Keratinocyte (primary cell): ENCODE results near the gene MRPS12. TPM values are rescaled to one million over a fixed set of nuclear protein-coding genes. Genes with fewer than 3 reads are reported as not detected.

Experiments used
- DNase-seq: peaks from one replicate; pipeline ENCODE4 v3.0.0-alpha.2; 2011; ENCODE audit warnings: low read depth, missing footprints, low spot score
- FAIRE-seq: peaks from 2 replicates; lab custom pipeline; 2011; peaks lifted over from hg19 to GRCh38; lab: Jason Lieb, UNC
- H2AFZ ChIP-seq: 2 replicates; pipeline ENCODE4 v1.6.0; 2012; ENCODE audit warnings: low read length, control low read depth, inconsistent platforms; ENCODE audit not compliant: control insufficient read depth
- H3K27ac ChIP-seq: 2 replicates; pipeline ENCODE4 v1.5.1; 2011; ENCODE audit warnings: low read length; ENCODE audit not compliant: control insufficient read depth, insufficient read depth
- H3K27me3 ChIP-seq: 3 replicates; pipeline ENCODE4 v1.6.0; 2011; ENCODE audit warnings: low read length; ENCODE audit not compliant: control insufficient read depth, insufficient read depth; ENCODE audit errors: extremely low read depth
- H3K36me3 ChIP-seq, 2 experiments: 2 replicates in 1 of 2; 3 replicates in 1 of 2; pipeline ENCODE4 v1.5.1; 2011; ENCODE audit warnings: low read length in 2 of 2, mild to moderate bottlenecking in 1 of 2; ENCODE audit not compliant: control insufficient read depth in 2 of 2, insufficient read depth in 2 of 2; ENCODE audit errors: extremely low read depth in 1 of 2
- H3K4me1 ChIP-seq: 3 replicates; pipeline ENCODE4 v1.5.1; 2011; ENCODE audit warnings: low read length; ENCODE audit not compliant: control insufficient read depth, insufficient read depth; ENCODE audit errors: extremely low read depth
- H3K4me2 ChIP-seq: 3 replicates; pipeline ENCODE4 v1.6.0; 2011; ENCODE audit warnings: low read depth, low read length; ENCODE audit not compliant: control insufficient read depth, insufficient read depth; ENCODE audit errors: extremely low read depth
- H3K4me3 ChIP-seq, 3 experiments: fragments of 200-600 bp in 1 of 3; sonication (generic) in 1 of 3; 2 replicates in 2 of 3; 3 replicates in 1 of 3; pipeline ENCODE4 v1.5.1; 2011 to 2016; ENCODE audit warnings: low read length in 3 of 3, mild to moderate bottlenecking in 3 of 3, control low read depth in 2 of 3, inconsistent platforms in 1 of 3, low read depth in 1 of 3, mixed read lengths in 1 of 3, mixed run types in 1 of 3, moderate library complexity in 1 of 3; ENCODE audit not compliant: control insufficient read depth in 2 of 3, insufficient read depth in 2 of 3; ENCODE audit errors: extremely low read depth in 1 of 3
- H3K79me2 ChIP-seq: 2 replicates; pipeline ENCODE4 v1.6.0; 2012; ENCODE audit warnings: low read length; ENCODE audit not compliant: control insufficient read depth, insufficient read depth
- H3K9ac ChIP-seq: 3 replicates; pipeline ENCODE4 v1.6.0; 2011; ENCODE audit warnings: low read length; ENCODE audit not compliant: control insufficient read depth, insufficient read depth; ENCODE audit errors: extremely low read depth
- H3K9me1 ChIP-seq: 3 replicates; pipeline ENCODE4 v1.6.0; 2011; ENCODE audit warnings: low read length; ENCODE audit not compliant: control insufficient read depth, insufficient read depth; ENCODE audit errors: extremely low read depth
- H3K9me3 ChIP-seq: 2 replicates; pipeline ENCODE4 v1.5.1; 2012; ENCODE audit warnings: low read depth, low read length; ENCODE audit not compliant: control insufficient read depth
- H4K20me1 ChIP-seq: 3 replicates; pipeline ENCODE4 v1.6.0; 2011; ENCODE audit warnings: low read length; ENCODE audit not compliant: control insufficient read depth, insufficient read depth; ENCODE audit errors: extremely low read depth
- CTCF ChIP-seq, 3 experiments: IDR thresholded peaks in 1 of 3; conservative IDR thresholded peaks in 1 of 3; optimal IDR thresholded peaks in 1 of 3; 2 replicates in 2 of 3; 3 replicates in 1 of 3; pipeline versions ENCODE3 to v1.5.1; 2011; ENCODE audit warnings: low read length in 3 of 3, mild to moderate bottlenecking in 3 of 3, moderate library complexity in 2 of 3, control low read depth in 1 of 3, inconsistent platforms in 1 of 3; ENCODE audit not compliant: insufficient read depth in 2 of 3; ENCODE audit errors: extremely low read depth in 1 of 3
- EZH2 ChIP-seq: IDR thresholded peaks from one replicate; pipeline ENCODE4 v1.6.1; 2012; ENCODE audit warnings: inconsistent platforms, mild to moderate bottlenecking, low read length, moderate library complexity
- dilution Hi-C: fragments of 300-500 bp; cut with MboI; formaldehyde crosslinking; loops from one replicate; pipeline ENCODE4 v1.7.0; 2020; ENCODE audit warnings: low sequenced_read_pairs; ENCODE audit not compliant: extremely low pct_ligation_motif_present
- polyA plus RNA-seq, 5 experiments: library from polyadenylated mRNA; depleted of rRNA in 3 of 5; stranded (reverse) in 3 of 5; stranded (forward) in 1 of 5; unstranded in 1 of 5; fragments of >200 nt; gene quantifications; 1 replicate in 1 of 5; 2 replicates in 3 of 5; 3 replicates in 1 of 5; pipeline versions ENCODE4 v1.2.1 to v1.2.3, GENCODE V29; 2011 to 2012; ENCODE audit warnings: missing spikeins in 2 of 5, low read depth in 1 of 5, low replicate concordance in 1 of 5

Gene MRPS12
- polyA plus RNA-seq, 1 donor (not counting 4 experiments of a cell fraction or from before 2014, with no cell fraction given) = 37.7 TPM

DNA sequence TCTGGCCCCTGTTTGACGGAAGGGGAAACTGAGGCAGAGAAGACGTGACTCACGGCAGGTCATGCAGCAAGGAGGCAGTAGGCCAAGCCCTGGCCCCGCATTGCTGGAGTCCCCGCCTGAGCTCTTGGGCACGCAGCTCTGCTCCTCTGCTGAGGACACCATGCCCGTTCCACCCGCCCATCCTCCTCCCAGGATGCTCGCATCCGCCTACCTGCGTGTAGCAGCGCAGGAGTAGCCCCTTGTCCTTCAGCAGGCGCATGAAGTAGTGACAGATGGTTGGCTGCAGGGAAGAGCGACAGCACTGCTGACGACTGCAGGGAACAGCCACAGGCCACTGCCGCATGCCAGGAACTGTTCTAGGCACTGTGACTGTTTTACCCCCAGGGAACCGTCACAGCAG is 41.9 kb upstream of the MRPS12 start:
- H3K4me3 ChIP-seq = no peak overlapping the region
- no peaks in the 10 kb centered on the region for H3K4me1 ChIP-seq
- no peaks in the 10 kb centered on the region for H3K79me2 ChIP-seq
- dilution Hi-C loops = no loop called here
- H3K9ac ChIP-seq = no peak overlapping the region
- no peaks in the 10 kb centered on the region for H3K27me3 ChIP-seq
- no peaks in the 10 kb centered on the region for H4K20me1 ChIP-seq
- H3K36me3 ChIP-seq = peaks cover 13% of the 10 kb centered on the region in 2 experiments
- H3K9me3 ChIP-seq = no peaks in the 10 kb centered on the region
- no peak overlapping the region for H2AFZ ChIP-seq
- DNase-seq (no peak), FAIRE-seq (no peak)
- H3K4me2 ChIP-seq = no peak overlapping the region
- H3K9me1 ChIP-seq = no peaks in the 10 kb centered on the region
- no peak overlapping the region for H3K27ac ChIP-seq
- TF ChIP-seq CTCF (optimal IDR thresholded peaks at IDR 0.05 in 1 of 3, IDR thresholded peaks at IDR 0.05 in 1 of 3, conservative IDR thresholded peaks at IDR 0.05 in 1 of 3; ENCODE audit: extremely low read depth in 1 of 3, insufficient read depth in 2 of 3, low read length in 3 of 3) (no peak), EZH2 (no peak)

DNA sequence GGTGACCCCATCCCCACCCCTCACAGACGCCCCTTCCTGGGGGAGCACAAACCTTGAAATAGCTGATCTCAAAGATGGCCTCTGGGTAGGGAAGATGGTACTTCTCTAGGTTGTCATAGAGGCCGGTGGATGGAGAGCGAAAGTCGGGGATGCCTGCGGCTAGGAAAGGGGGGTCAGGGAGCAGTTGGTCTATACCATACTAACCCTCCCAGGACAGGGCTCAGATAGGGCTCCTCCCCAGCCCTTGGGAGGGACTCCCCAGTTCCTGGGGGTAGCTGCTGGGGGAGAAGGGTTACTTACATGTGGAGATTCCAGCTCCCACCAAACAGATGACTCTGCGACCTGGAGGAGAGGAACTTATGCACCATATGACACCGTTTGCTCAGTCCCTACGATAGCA is 40.9 kb upstream of the MRPS12 start:
- Histone ChIP-seq H3K9me1 (no peaks in the 10 kb centered on the region), H3K9me3 (no peaks in the 10 kb centered on the region), H3K4me3 (no peak overlapping the region), H3K9ac (no peak overlapping the region), H2AFZ (no peak overlapping the region), H3K36me3 (peaks cover 13% of the 10 kb centered on the region in 2 experiments), H3K4me1 (no peaks in the 10 kb centered on the region), H4K20me1 (no peaks in the 10 kb centered on the region), H3K4me2 (no peak overlapping the region), H3K27ac (no peak overlapping the region), H3K27me3 (no peaks in the 10 kb centered on the region), H3K79me2 (no peaks in the 10 kb centered on the region)
- FAIRE-seq (no peak), DNase-seq (no peak)
- dilution Hi-C loops = no loop called here
- no peak for TF ChIP-seq EZH2
- TF ChIP-seq CTCF (optimal IDR thresholded peaks at IDR 0.05 in 1 of 3, IDR thresholded peaks at IDR 0.05 in 1 of 3, conservative IDR thresholded peaks at IDR 0.05 in 1 of 3; ENCODE audit: extremely low read depth in 1 of 3, insufficient read depth in 2 of 3, low read length in 3 of 3) = no peak
